Measurements from ENCODE around the gene PWP1.

The PWP1 gene

GRCh38 chr12:107670999-107671643 is 14.5 kb upstream of the PWP1 start:
- no peak for TF ChIP-seq SIN3A (IDR thresholded peaks at IDR 0.05; ENCODE audit: borderline replicate concordance, insufficient read depth, low read length)
- TF ChIP-seq, protein P1, sequence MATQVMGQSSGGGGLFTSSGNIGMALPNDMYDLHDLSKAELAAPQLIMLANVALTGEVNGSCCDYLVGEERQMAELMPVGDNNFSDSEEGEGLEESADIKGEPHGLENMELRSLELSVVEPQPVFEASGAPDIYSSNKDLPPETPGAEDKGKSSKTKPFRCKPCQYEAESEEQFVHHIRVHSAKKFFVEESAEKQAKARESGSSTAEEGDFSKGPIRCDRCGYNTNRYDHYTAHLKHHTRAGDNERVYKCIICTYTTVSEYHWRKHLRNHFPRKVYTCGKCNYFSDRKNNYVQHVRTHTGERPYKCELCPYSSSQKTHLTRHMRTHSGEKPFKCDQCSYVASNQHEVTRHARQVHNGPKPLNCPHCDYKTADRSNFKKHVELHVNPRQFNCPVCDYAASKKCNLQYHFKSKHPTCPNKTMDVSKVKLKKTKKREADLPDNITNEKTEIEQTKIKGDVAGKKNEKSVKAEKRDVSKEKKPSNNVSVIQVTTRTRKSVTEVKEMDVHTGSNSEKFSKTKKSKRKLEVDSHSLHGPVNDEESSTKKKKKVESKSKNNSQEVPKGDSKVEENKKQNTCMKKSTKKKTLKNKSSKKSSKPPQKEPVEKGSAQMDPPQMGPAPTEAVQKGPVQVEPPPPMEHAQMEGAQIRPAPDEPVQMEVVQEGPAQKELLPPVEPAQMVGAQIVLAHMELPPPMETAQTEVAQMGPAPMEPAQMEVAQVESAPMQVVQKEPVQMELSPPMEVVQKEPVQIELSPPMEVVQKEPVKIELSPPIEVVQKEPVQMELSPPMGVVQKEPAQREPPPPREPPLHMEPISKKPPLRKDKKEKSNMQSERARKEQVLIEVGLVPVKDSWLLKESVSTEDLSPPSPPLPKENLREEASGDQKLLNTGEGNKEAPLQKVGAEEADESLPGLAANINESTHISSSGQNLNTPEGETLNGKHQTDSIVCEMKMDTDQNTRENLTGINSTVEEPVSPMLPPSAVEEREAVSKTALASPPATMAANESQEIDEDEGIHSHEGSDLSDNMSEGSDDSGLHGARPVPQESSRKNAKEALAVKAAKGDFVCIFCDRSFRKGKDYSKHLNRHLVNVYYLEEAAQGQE (IDR thresholded peaks at IDR 0.05; ENCODE audit: insufficient read depth in 1 of 2, low read depth in 2 of 2, low read length in 2 of 2): no peak
- no peak for TF ChIP-seq POLR2AphosphoS5 (IDR thresholded peaks at IDR 0.05; ENCODE audit: low read depth, low read length)
- TF ChIP-seq FOXP2 (optimal IDR thresholded peaks at IDR 0.05; ENCODE audit: borderline replicate concordance, extremely low read depth, extremely low read length, insufficient read depth): no peak
- no peak for TF ChIP-seq TAF1 (IDR thresholded peaks at IDR 0.05; ENCODE audit: borderline replicate concordance, insufficient read depth, low read length)

- TF ChIP-seq, protein P1 (IDR thresholded peaks at IDR 0.05; ENCODE audit: insufficient read depth in 1 of 2, low read depth in 2 of 2, low read length in 2 of 2): no peak
- no peak for TF ChIP-seq POLR2AphosphoS5 (IDR thresholded peaks at IDR 0.05; ENCODE audit: low read depth, low read length)
- no peak for TF ChIP-seq FOXP2 (optimal IDR thresholded peaks at IDR 0.05; ENCODE audit: borderline replicate concordance, extremely low read depth, extremely low read length, insufficient read depth)
- TF ChIP-seq SIN3A (IDR thresholded peaks at IDR 0.05; ENCODE audit: borderline replicate concordance, insufficient read depth, low read length): no peak
- TF ChIP-seq TAF1 (IDR thresholded peaks at IDR 0.05; ENCODE audit: borderline replicate concordance, insufficient read depth, low read length): no peak
Observed at GRCh38 chr12:107677671-107678070, 7.9 kb upstream of the PWP1 start.

- TF ChIP-seq TAF1 (IDR thresholded peaks at IDR 0.05; ENCODE audit: borderline replicate concordance, insufficient read depth, low read length) (no peak), POLR2AphosphoS5 (IDR thresholded peaks at IDR 0.05; ENCODE audit: low read depth, low read length) (no peak), SIN3A (IDR thresholded peaks at IDR 0.05; ENCODE audit: borderline replicate concordance, insufficient read depth, low read length) (no peak), FOXP2 (optimal IDR thresholded peaks at IDR 0.05; ENCODE audit: borderline replicate concordance, extremely low read depth, extremely low read length, insufficient read depth) (no peak)
- TF ChIP-seq, protein P1 (IDR thresholded peaks at IDR 0.05; ENCODE audit: insufficient read depth in 1 of 2, low read depth in 2 of 2, low read length in 2 of 2): no peak
Observed at GRCh38 chr12:107679336-107679735, 6.3 kb upstream of the PWP1 start.

GRCh38 chr12:107681455-107681835 is 4.2 kb upstream of the PWP1 start:
- TF ChIP-seq, protein P1 (IDR thresholded peaks at IDR 0.05; ENCODE audit: insufficient read depth in 1 of 2, low read depth in 2 of 2, low read length in 2 of 2): no peak
- TF ChIP-seq POLR2AphosphoS5 (IDR thresholded peaks at IDR 0.05; ENCODE audit: low read depth, low read length): no peak
- TF ChIP-seq SIN3A (IDR thresholded peaks at IDR 0.05; ENCODE audit: borderline replicate concordance, insufficient read depth, low read length): no peak
- no peak for TF ChIP-seq TAF1 (IDR thresholded peaks at IDR 0.05; ENCODE audit: borderline replicate concordance, insufficient read depth, low read length)
- TF ChIP-seq FOXP2 (optimal IDR thresholded peaks at IDR 0.05; ENCODE audit: borderline replicate concordance, extremely low read depth, extremely low read length, insufficient read depth): no peak

All from PFSK-1 (cell line).